HepG2 (cell line): Measurements from ENCODE around the gene RPS6KA3. TPM values are rescaled to one million over a fixed set of nuclear protein-coding genes. Genes with fewer than 3 reads are reported as not detected.

Source experiments
- CSRNP2 ChIP-seq: sonication (generic); formaldehyde crosslinking; conservative IDR thresholded peaks from 2 replicates; pipeline ENCODE4 v1.8.0; 2022; ENCODE audit warnings: low read depth, missing genetic modification reagents
- DMTF1 ChIP-seq: sonication (generic); formaldehyde crosslinking; IDR thresholded peaks from 2 replicates; pipeline ENCODE4 v1.4.0; 2020; ENCODE audit warnings: mild to moderate bottlenecking, missing genetic modification reagents
- EED ChIP-seq: sonication (generic); formaldehyde crosslinking; IDR thresholded peaks from 2 replicates; pipeline ENCODE4 v1.5.0; 2020; ENCODE audit warnings: mild to moderate bottlenecking, missing genetic modification reagents
- GPBP1L1 ChIP-seq: sonication (generic); formaldehyde crosslinking; IDR thresholded peaks from 2 replicates; pipeline ENCODE4 v1.5.0; 2020; ENCODE audit warnings: mild to moderate bottlenecking, missing genetic modification reagents
- MAFG ChIP-seq: sonication (generic); formaldehyde crosslinking; IDR thresholded peaks from 2 replicates; pipeline ENCODE4 v1.5.1; 2020; ENCODE audit warnings: mild to moderate bottlenecking, missing genetic modification reagents
- MNT ChIP-seq: fragments of 450-650 bp; IDR thresholded peaks from 2 replicates; pipeline ENCODE4 v1.6.1; 2016
- NAIF1 ChIP-seq: sonication (generic); formaldehyde crosslinking; IDR thresholded peaks from 2 replicates; pipeline ENCODE4 v1.5.0; 2020; ENCODE audit warnings: mild to moderate bottlenecking, missing genetic modification reagents, borderline replicate concordance
- SRSF4 ChIP-seq: fragments of 200-400 bp; formaldehyde crosslinking; IDR thresholded peaks from one replicate; pipeline ENCODE4 v1.6.1; 2018; ENCODE audit warnings: mild to moderate bottlenecking, low read depth, low read length, moderate library complexity; ENCODE audit not compliant: poor library complexity, severe bottlenecking
- THRA ChIP-seq: sonication (generic); formaldehyde crosslinking; IDR thresholded peaks from 2 replicates; pipeline ENCODE4 v1.4.0; 2020; ENCODE audit warnings: missing genetic modification reagents, borderline replicate concordance
- ZFP62 ChIP-seq: sonication (generic); formaldehyde crosslinking; IDR thresholded peaks from 2 replicates; pipeline ENCODE4 v1.4.0; 2020; ENCODE audit warnings: missing genetic modification reagents
- ZNF143 ChIP-seq: sonication (generic); formaldehyde crosslinking; IDR thresholded peaks from 2 replicates; pipeline ENCODE4 v1.4.0; 2020; ENCODE audit warnings: missing genetic modification reagents
- ZNF569 ChIP-seq: sonication (generic); formaldehyde crosslinking; IDR thresholded peaks from 2 replicates; pipeline ENCODE4 v1.5.0; 2020; ENCODE audit warnings: mild to moderate bottlenecking, missing genetic modification reagents, moderate library complexity, borderline replicate concordance
- polyA plus RNA-seq, 8 experiments: library from polyadenylated mRNA; depleted of rRNA in 3 of 8; stranded (reverse) in 7 of 8; unstranded in 1 of 8; fragments of >200 nt; fragmentation: Illumina TruSeq in 4 of 8; extraction: Trizol in 4 of 8; gene quantifications; 2 replicates each; pipeline versions ENCODE4 v1.2.1 to v1.2.3, GENCODE V29; 2011 to 2016; ENCODE audit warnings: low read depth in 4 of 8, missing spikeins in 1 of 8, mixed read lengths in 1 of 8; ENCODE audit not compliant: insufficient read depth in 1 of 8
- total RNA-seq, 5 experiments: library from RNA; depleted of rRNA; stranded (reverse); fragments of >200 nt; fragmentation: Illumina TruSeq; extraction: Trizol; gene quantifications; 2 replicates each; pipeline ENCODE4 v1.2.3, GENCODE V29; 2016; ENCODE audit warnings: low read depth in 1 of 5
- TF ChIP-seq, protein P1 (sequence below): IDR thresholded peaks from 2 replicates; pipeline ENCODE4 v1.6.1; 2012; ENCODE audit warnings: low read length, improper control_type of control experiment
- TF ChIP-seq, protein P2 (sequence below): sonication (generic); formaldehyde crosslinking; IDR thresholded peaks from 2 replicates; pipeline ENCODE4 v1.8.0; 2022; ENCODE audit warnings: mild to moderate bottlenecking, missing genetic modification reagents, moderate library complexity
- TF ChIP-seq, protein P3 (sequence below): sonication (generic); formaldehyde crosslinking; IDR thresholded peaks from 2 replicates; pipeline ENCODE4 v1.4.0; 2020; ENCODE audit warnings: missing genetic modification reagents, low read depth, mild to moderate bottlenecking, borderline replicate concordance

The RPS6KA3 gene
- total and polyA plus RNA-seq, 2 of the 13 experiments (the other 11 are each of a cell fraction or from before 2014, with no cell fraction given): 314 to 357 TPM

DNA sequence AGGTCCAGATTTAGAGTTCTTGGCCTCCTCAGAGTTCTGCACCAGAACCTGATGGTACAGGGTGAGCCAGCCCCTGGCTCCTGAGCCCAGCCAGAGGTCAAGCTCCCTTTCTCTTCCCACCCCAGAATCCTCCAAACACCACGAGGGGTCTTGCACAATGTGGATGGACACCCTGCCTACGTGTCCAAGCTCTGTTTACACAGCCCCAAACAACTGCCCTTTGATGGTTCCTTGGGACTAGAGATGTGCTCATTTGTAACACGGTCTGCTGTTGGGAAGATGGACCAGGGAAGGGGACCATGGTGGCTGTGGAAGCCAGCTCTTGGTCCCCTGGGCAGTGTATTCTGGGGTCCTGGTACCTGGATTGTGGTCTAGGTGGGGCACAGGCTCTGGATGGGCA is 40.0 kb upstream of the RPS6KA3 start (continued):
- TF ChIP-seq, protein P1, sequence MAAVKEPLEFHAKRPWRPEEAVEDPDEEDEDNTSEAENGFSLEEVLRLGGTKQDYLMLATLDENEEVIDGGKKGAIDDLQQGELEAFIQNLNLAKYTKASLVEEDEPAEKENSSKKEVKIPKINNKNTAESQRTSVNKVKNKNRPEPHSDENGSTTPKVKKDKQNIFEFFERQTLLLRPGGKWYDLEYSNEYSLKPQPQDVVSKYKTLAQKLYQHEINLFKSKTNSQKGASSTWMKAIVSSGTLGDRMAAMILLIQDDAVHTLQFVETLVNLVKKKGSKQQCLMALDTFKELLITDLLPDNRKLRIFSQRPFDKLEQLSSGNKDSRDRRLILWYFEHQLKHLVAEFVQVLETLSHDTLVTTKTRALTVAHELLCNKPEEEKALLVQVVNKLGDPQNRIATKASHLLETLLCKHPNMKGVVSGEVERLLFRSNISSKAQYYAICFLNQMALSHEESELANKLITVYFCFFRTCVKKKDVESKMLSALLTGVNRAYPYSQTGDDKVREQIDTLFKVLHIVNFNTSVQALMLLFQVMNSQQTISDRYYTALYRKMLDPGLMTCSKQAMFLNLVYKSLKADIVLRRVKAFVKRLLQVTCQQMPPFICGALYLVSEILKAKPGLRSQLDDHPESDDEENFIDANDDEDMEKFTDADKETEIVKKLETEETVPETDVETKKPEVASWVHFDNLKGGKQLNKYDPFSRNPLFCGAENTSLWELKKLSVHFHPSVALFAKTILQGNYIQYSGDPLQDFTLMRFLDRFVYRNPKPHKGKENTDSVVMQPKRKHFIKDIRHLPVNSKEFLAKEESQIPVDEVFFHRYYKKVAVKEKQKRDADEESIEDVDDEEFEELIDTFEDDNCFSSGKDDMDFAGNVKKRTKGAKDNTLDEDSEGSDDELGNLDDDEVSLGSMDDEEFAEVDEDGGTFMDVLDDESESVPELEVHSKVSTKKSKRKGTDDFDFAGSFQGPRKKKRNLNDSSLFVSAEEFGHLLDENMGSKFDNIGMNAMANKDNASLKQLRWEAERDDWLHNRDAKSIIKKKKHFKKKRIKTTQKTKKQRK: no peak
- TF ChIP-seq, protein P2, sequence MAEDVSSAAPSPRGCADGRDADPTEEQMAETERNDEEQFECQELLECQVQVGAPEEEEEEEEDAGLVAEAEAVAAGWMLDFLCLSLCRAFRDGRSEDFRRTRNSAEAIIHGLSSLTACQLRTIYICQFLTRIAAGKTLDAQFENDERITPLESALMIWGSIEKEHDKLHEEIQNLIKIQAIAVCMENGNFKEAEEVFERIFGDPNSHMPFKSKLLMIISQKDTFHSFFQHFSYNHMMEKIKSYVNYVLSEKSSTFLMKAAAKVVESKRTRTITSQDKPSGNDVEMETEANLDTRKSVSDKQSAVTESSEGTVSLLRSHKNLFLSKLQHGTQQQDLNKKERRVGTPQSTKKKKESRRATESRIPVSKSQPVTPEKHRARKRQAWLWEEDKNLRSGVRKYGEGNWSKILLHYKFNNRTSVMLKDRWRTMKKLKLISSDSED (CRISPR knock-in tag): no peak
- TF ChIP-seq ZNF569 (CRISPR knock-in tag) (no peak), SRSF4 (no peak), EED (CRISPR knock-in tag) (no peak), DMTF1 (CRISPR knock-in tag) (no peak), ZNF143 (CRISPR knock-in tag) (peak; percentile 66), THRA (CRISPR knock-in tag) (no peak), MNT (no peak), CSRNP2 (no peak), NAIF1 (CRISPR knock-in tag) (no peak), ZFP62 (CRISPR knock-in tag) (no peak), GPBP1L1 (CRISPR knock-in tag) (no peak), MAFG (CRISPR knock-in tag) (no peak)
- TF ChIP-seq, protein P3, sequence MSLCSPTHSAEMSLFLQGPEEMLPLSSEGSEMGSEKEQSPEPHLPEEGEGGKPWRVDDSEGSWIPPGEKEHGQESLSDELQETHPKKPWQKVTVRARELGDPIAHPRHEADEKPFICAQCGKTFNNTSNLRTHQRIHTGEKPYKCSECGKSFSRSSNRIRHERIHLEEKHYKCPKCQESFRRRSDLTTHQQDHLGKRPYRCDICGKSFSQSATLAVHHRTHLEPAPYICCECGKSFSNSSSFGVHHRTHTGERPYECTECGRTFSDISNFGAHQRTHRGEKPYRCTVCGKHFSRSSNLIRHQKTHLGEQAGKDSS (CRISPR knock-in tag): no peak
